ENCODE results near the gene HMCN1. TPM values are rescaled to one million over a fixed set of nuclear protein-coding genes. Genes with fewer than 3 reads are reported as not detected.
"Not testable (repeated sequence)": the region's sequence is repeated elsewhere in the genome, so short reads cannot be mapped to it uniquely, and the experiment has no call there.

HMCN1 gene
- total RNA-seq, 1 donor from 2014 or later = 2.2 TPM

GRCh38 chr1:186188004-186188539, 453.9 kb downstream of the HMCN1 start:
- no peak for DNase-seq (ENCODE audit: low read depth)

- DNase-seq (ENCODE audit: low read depth) = no peak
These were observed 454.5 kb downstream of the HMCN1 start for GRCh38 chr1:186188736-186189135.

- no peak for DNase-seq (ENCODE audit: low read depth)
These were observed 455.0 kb downstream of the HMCN1 start for GRCh38 chr1:186189156-186189555.

GRCh38 chr1:186191511-186191910, 457.3 kb downstream of the HMCN1 start:
- DNase-seq (ENCODE audit: low read depth) = no peak

GRCh38 chr1:186193224-186193623, 459.0 kb downstream of the HMCN1 start:
- DNase-seq (ENCODE audit: low read depth) = no peak

- no peak for DNase-seq (ENCODE audit: low read depth)
These were observed 460.0 kb downstream of the HMCN1 start for GRCh38 chr1:186194107-186194756.

GRCh38 chr1:186195377-186195931, 461.3 kb downstream of the HMCN1 start:
- DNase-seq (ENCODE audit: low read depth) = no peak

GRCh38 chr1:186202271-186202764, 468.1 kb downstream of the HMCN1 start:
- DNase-seq (ENCODE audit: low read depth) = no peak

- DNase-seq (ENCODE audit: low read depth) = no peak
These were observed 468.6 kb downstream of the HMCN1 start for GRCh38 chr1:186202776-186203175.

- DNase-seq (ENCODE audit: low read depth) = no peak
These were observed 471.9 kb downstream of the HMCN1 start for GRCh38 chr1:186206048-186206570.

- no peak for DNase-seq (ENCODE audit: low read depth)
These were observed 473.3 kb downstream of the HMCN1 start for GRCh38 chr1:186207391-186208085.

- no peak for DNase-seq (ENCODE audit: low read depth)
These were observed 474.4 kb downstream of the HMCN1 start for GRCh38 chr1:186208405-186209129.

GRCh38 chr1:186210258-186210657, 476.1 kb downstream of the HMCN1 start:
- DNase-seq (ENCODE audit: low read depth) = no peak

GRCh38 chr1:186211583-186211982, 477.4 kb downstream of the HMCN1 start:
- DNase-seq (ENCODE audit: low read depth) = not testable (repeated sequence)

GRCh38 chr1:186212568-186213224, 478.5 kb downstream of the HMCN1 start:
- DNase-seq (ENCODE audit: low read depth) = peak; percentile 77

GRCh38 chr1:186213225-186213607, 479.0 kb downstream of the HMCN1 start:
- DNase-seq (ENCODE audit: low read depth) = no peak

GRCh38 chr1:186214791-186215190, 480.6 kb downstream of the HMCN1 start:
- DNase-seq (ENCODE audit: low read depth) = no peak

GRCh38 chr1:186215636-186216035, 481.4 kb downstream of the HMCN1 start:
- DNase-seq (ENCODE audit: low read depth) = no peak

GRCh38 chr1:186218654-186219352, 484.6 kb downstream of the HMCN1 start:
- no peak for DNase-seq (ENCODE audit: low read depth)

GRCh38 chr1:186220067-186220466, 485.9 kb downstream of the HMCN1 start:
- no peak for DNase-seq (ENCODE audit: low read depth)
